ENCODE data around the gene IFNL1. TPM values are rescaled to one million over a fixed set of nuclear protein-coding genes. Genes with fewer than 3 reads are reported as not detected.

IFNL1 gene
- total and polyA plus RNA-seq, 9 donors: not detected

GRCh38 chr19:39341719-39342604 is 45.8 kb downstream of the IFNL1 start, which contains the start of gene SAMD4B:
TSS of gene SAMD4B (plus strand) at chr19:39342421. CDS start at chr19:39356894, 14,473 bp downstream.
- no peaks in the 10 kb centered on the region for H3K36me3 ChIP-seq
- intact Hi-C loops (cut with DNase I): loop anchor here in 2 of 4 donors (1.0 to 10.0 kb wide), 3 partner anchors 49 to 215 kb away; partner anchors contain the start of genes EID2B (in 1 of the 2), MED29 (in 1 of the 2), PAF1 (in 1 of the 2) and PAK4 (in 1 of the 2)
- H3K4me1 ChIP-seq (ENCODE audit: insufficient read depth): peaks cover 4% of the 10 kb centered on the region
- peak; percentile 99 to 100 (median 100) for DNase-seq
- peak within 1 kb of the TSS; percentile 93 for H3K4me3 ChIP-seq
- WGBS, 3 donors: 0 to 1% (median 0%) methylated on average over 16 to 105 of the region's 105 CpGs
- H3K27me3 ChIP-seq: no peaks in the 10 kb centered on the region
- TF ChIP-seq EP300 (IDR thresholded peaks at IDR 0.05): peak; percentile 74
- peak; percentile 78 for TF ChIP-seq POLR2A (IDR thresholded peaks at IDR 0.05)
- TF ChIP-seq, protein P1, sequence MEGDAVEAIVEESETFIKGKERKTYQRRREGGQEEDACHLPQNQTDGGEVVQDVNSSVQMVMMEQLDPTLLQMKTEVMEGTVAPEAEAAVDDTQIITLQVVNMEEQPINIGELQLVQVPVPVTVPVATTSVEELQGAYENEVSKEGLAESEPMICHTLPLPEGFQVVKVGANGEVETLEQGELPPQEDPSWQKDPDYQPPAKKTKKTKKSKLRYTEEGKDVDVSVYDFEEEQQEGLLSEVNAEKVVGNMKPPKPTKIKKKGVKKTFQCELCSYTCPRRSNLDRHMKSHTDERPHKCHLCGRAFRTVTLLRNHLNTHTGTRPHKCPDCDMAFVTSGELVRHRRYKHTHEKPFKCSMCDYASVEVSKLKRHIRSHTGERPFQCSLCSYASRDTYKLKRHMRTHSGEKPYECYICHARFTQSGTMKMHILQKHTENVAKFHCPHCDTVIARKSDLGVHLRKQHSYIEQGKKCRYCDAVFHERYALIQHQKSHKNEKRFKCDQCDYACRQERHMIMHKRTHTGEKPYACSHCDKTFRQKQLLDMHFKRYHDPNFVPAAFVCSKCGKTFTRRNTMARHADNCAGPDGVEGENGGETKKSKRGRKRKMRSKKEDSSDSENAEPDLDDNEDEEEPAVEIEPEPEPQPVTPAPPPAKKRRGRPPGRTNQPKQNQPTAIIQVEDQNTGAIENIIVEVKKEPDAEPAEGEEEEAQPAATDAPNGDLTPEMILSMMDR (IDR thresholded peaks at IDR 0.05): peak; percentile 84 to 94 (median 89)
- H3K9me3 ChIP-seq: no peaks in the 10 kb centered on the region
- peak within 1 kb of the TSS; percentile 92 to 95 for H3K27ac ChIP-seq

- TF ChIP-seq, protein P1 (IDR thresholded peaks at IDR 0.05): no peak
- no peak for TF ChIP-seq POLR2A (IDR thresholded peaks at IDR 0.05)
- TF ChIP-seq EP300 (IDR thresholded peaks at IDR 0.05): no peak
- no peaks in the 10 kb centered on the region for H3K36me3 ChIP-seq
- no peaks in the 10 kb centered on the region for H3K9me3 ChIP-seq
- H3K27me3 ChIP-seq: no peaks in the 10 kb centered on the region
- 1 to 2% (median 1%) methylated on average over 17 to 48 of the region's 51 CpGs for WGBS, 3 donors
- H3K4me1 ChIP-seq (ENCODE audit: insufficient read depth): peaks cover 4% of the 10 kb centered on the region
- H3K4me3 ChIP-seq: peak overlapping the region; percentile 93
- H3K27ac ChIP-seq: peak overlapping the region; percentile 92 to 95
- peak; percentile 40 to 66 (median 61) for DNase-seq
- intact Hi-C loops (cut with DNase I): loop anchor here in 2 of 4 donors (1.0 to 10.0 kb wide), 3 partner anchors 49 to 215 kb away; partner anchors contain the start of genes EID2B (in 1 of the 2), MED29 (in 1 of the 2), PAF1 (in 1 of the 2) and PAK4 (in 1 of the 2)
These were observed 46.6 kb downstream of the IFNL1 start for GRCh38 chr19:39342647-39343305.

DNA sequence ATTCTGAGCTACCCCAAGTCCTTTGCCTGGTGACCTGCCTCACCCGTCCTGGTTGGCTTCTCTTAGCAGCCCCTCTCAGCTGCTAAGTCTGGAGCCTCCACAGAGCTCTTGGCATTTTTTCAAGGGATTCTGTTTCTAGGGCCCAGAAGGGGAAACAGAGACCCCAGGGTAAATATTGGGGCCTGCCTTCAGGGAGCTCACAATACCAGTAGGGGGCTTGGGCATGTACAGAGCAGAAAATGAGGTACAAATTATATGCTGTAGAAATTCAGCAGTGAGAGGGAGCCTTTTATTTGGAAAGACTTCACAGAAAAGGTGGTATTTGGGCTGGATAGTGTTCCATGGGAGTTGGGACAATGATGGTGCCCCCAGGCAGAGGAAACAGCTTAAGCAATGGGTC is 49.7 kb downstream of the IFNL1 start:
- Histone ChIP-seq H3K4me3 (no peak overlapping the region), H3K9me3 (no peaks in the 10 kb centered on the region), H3K27ac (no peak overlapping the region), H3K4me1 (ENCODE audit: insufficient read depth) (peaks cover 2% of the 10 kb centered on the region), H3K36me3 (no peaks in the 10 kb centered on the region), H3K27me3 (no peaks in the 10 kb centered on the region)
- TF ChIP-seq, protein P1 (IDR thresholded peaks at IDR 0.05): no peak
- TF ChIP-seq POLR2A (IDR thresholded peaks at IDR 0.05) (no peak), EP300 (IDR thresholded peaks at IDR 0.05) (no peak)
- intact Hi-C loops (cut with DNase I): loop anchor here in 1 of 4 donors (10.0 kb wide), 1 partner anchor 189 kb away; the partner anchor contains the start of gene EID2B
- WGBS, 3 donors: 55 to 86% (median 67%) methylated on average over 1 of the region's 1 CpG
- DNase-seq: no peak

Measured in ovary (tissue), 9 donors.